ENCODE results near the gene CPED1. TPM values are rescaled to one million over a fixed set of nuclear protein-coding genes. Genes with fewer than 3 reads are reported as not detected.

CPED1 gene
- total and polyA plus RNA-seq, 10 of the 15 experiments (the other 5 are each of a cell fraction or from before 2014, with no cell fraction given), result 0.01 to 0.77 (median 0.10) TPM; not detected in 1

- RAD21 ChIA-PET (ENCODE audit: unreplicated experiment), result no interaction called here
- intact Hi-C loops (cut with micrococcal nuclease; ENCODE audit: unreplicated experiment), result no loop called here
- ATAC-seq (no peak), FAIRE-seq (no peak), DNase-seq (ENCODE audit: low read depth, low spot score) (no peak)
- Histone ChIP-seq H3K4me2 (ENCODE audit: control insufficient read depth, insufficient read depth) (no peak overlapping the region), H3K27ac (ENCODE audit: control insufficient read depth, insufficient read depth) (no peak overlapping the region), H3K9me3 (replicated peaks; ENCODE audit: control insufficient read depth, insufficient read depth, low read length) (no peaks in the 10 kb centered on the region), H2AFZ (ENCODE audit: control insufficient read depth, low read depth, low read length) (no peak overlapping the region), H3K27me3 (replicated peaks in 1 of 2; ENCODE audit: control insufficient read depth in 2 of 2, insufficient read depth in 2 of 2, low read length in 1 of 2) (no peaks in the 10 kb centered on the region), H3K79me2 (ENCODE audit: control insufficient read depth, insufficient read depth, low read length) (no peaks in the 10 kb centered on the region), H3K36me3 (ENCODE audit: control insufficient read depth in 2 of 2, insufficient read depth in 2 of 2, low read length in 1 of 2) (no peaks in the 10 kb centered on the region), H3K4me3 (no peak overlapping the region), H3K4me1 (ENCODE audit: control insufficient read depth, insufficient read depth, low read length) (no peaks in the 10 kb centered on the region), H4K20me1 (ENCODE audit: control insufficient read depth, insufficient read depth) (no peaks in the 10 kb centered on the region), H3K9ac (ENCODE audit: control insufficient read depth, insufficient read depth, low read length) (no peak overlapping the region)
- SMC1A ChIA-PET (ENCODE audit: uncharacterized antibody, unreplicated experiment), result interaction anchor here (0.7 to 2.5 kb wide), 3 partner anchors 16 to 37 kb away, joined by 3 to 5 read pairs (median 3); no protein-coding TSS in a partner anchor
- POLR2A ChIA-PET, result interaction anchor here (0.6 to 0.7 kb wide), 3 partner anchors 57 to 72 kb away, joined by 3 to 4 read pairs (median 3); no protein-coding TSS in a partner anchor
- no peak for TF ChIP-seq BACH1 (IDR thresholded peaks at IDR 0.05; ENCODE audit: borderline replicate concordance)
- TF ChIP-seq BCLAF1 (IDR thresholded peaks at IDR 0.05), result no peak
- no peak for TF ChIP-seq USF2 (IDR thresholded peaks at IDR 0.05; ENCODE audit: borderline replicate concordance, low read depth, low read length)
- no peak for TF ChIP-seq JUNB (IDR thresholded peaks at IDR 0.05)
- TF ChIP-seq ZBTB33 (IDR thresholded peaks at IDR 0.05), result no peak
- TF ChIP-seq KAT2A (conservative IDR thresholded peaks at IDR 0.05; ENCODE audit: control insufficient read depth, low read depth, low read length), result no peak
- no peak for TF ChIP-seq GATAD2B (conservative IDR thresholded peaks at IDR 0.05; ENCODE audit: low read depth)
- TF ChIP-seq SREBF2 (IDR thresholded peaks at IDR 0.05; ENCODE audit: low read length), result no peak
- TF ChIP-seq IRF5 (IDR thresholded peaks at IDR 0.05; ENCODE audit: borderline replicate concordance), result no peak
- TF ChIP-seq PML (IDR thresholded peaks at IDR 0.05; ENCODE audit: low read length), result no peak
- 71% methylated on average over 3 of the region's 3 CpGs for WGBS (ENCODE audit: insufficient coverage, insufficient replicate concordance, low lambda C conversion rate, missing lambda C conversion rate)
- CTCF ChIA-PET, result interaction anchor here (0.6 to 1.3 kb wide), 5 partner anchors 17 to 112 kb away, joined by 3 to 6 read pairs (median 3); no protein-coding TSS in a partner anchor
- in situ Hi-C loops (cut with MboI), result no loop called here
- BruUV-seq (replicated peaks), result no TSS peak
Measured at GRCh38 chr7:121026577-121027111, 38.1 kb downstream of the CPED1 start.
